Endometrial microvascular endothelial cells (primary cell): ENCODE data around the gene DVL2. TPM values are rescaled to one million over a fixed set of nuclear protein-coding genes. Genes with fewer than 3 reads are reported as not detected.

Experiments
- in situ Hi-C: cut with HindIII; loops from 2 replicates; pipeline ENCODE4 v1.10.0; 2017; ENCODE audit warnings: low sequenced_read_pairs, low pct_unique_long_range_greater_than_20kb; ENCODE audit errors: inconsistent ontology term
- total RNA-seq: library from RNA; depleted of rRNA; stranded (reverse); fragments of >200 nt; gene quantifications from one replicate; pipeline ENCODE4 v1.2.3, GENCODE V29; 2015; ENCODE audit errors: inconsistent ontology term

The DVL2 gene
- 31.8 TPM for total RNA-seq

GRCh38 chr17:7234083-7234951, at the start of gene DVL2:
TSS of gene DVL2 (minus strand) at chr17:7234517. CDS start at chr17:7234262, 255 bp downstream.
- in situ Hi-C loops = no loop called here

- in situ Hi-C loops = no loop called here
Observed at GRCh38 chr17:7283471-7284216, 49.3 kb upstream of the DVL2 start.

- in situ Hi-C loops = no loop called here
Observed at GRCh38 chr17:7282752-7283321, 48.5 kb upstream of the DVL2 start.

DNA sequence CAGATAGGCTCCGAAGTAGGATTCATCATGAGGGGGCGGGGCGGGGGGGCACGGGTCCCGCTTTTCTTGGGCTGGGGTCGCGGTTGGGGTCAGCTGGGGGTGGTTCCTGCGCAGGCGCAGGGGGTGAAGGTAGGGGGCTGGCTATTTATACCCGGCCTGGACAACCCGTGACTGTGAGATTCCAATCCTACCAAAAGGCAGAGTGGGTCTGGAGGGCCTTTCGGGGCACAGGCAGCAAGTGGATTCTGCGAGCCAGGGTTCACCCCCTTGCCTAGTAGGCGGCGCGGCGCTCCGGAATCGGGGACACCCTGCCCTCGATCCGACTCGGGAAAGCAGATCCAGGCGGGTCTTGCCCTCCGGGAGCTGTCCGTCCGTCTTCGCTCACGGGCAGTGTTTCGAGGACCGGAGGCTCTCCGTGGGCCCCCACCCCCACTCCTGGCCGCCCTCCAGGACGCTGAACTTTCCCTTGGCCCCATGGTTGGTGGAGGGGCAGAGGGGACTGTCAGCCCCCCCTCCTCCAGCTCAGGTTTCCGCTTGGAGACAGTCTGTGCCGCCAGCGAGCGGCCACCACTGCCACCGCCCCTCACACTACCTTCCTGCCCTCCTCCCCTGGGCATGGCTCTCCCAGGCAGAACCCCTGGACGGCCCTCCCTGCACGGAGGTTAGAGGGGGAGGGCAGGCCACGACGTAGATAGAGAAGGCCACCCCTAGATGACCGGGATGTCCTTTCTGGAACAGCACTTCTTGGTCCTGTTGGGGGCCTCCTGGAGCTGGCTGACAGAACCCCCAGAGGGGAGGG, 47.8 kb upstream of the DVL2 start:
- in situ Hi-C loops = no loop called here

GRCh38 chr17:7281074-7281952, 47.0 kb upstream of the DVL2 start, which contains the start of gene SLC2A4:
TSS of gene SLC2A4 (plus strand) at chr17:7281718. CDS start at chr17:7281935, 217 bp downstream.
- in situ Hi-C loops = no loop called here

- in situ Hi-C loops = no loop called here
Observed at GRCh38 chr17:7280519-7281073, 46.3 kb upstream of the DVL2 start.

- in situ Hi-C loops = no loop called here
Observed at GRCh38 chr17:7279448-7279847, 45.1 kb upstream of the DVL2 start.

GRCh38 chr17:7266784-7267183, 32.5 kb upstream of the DVL2 start:
- in situ Hi-C loops = no loop called here

- in situ Hi-C loops = no loop called here
Observed at GRCh38 chr17:7263801-7264078, 29.4 kb upstream of the DVL2 start.

GRCh38 chr17:7262935-7263800, 28.9 kb upstream of the DVL2 start:
- in situ Hi-C loops = no loop called here

DNA sequence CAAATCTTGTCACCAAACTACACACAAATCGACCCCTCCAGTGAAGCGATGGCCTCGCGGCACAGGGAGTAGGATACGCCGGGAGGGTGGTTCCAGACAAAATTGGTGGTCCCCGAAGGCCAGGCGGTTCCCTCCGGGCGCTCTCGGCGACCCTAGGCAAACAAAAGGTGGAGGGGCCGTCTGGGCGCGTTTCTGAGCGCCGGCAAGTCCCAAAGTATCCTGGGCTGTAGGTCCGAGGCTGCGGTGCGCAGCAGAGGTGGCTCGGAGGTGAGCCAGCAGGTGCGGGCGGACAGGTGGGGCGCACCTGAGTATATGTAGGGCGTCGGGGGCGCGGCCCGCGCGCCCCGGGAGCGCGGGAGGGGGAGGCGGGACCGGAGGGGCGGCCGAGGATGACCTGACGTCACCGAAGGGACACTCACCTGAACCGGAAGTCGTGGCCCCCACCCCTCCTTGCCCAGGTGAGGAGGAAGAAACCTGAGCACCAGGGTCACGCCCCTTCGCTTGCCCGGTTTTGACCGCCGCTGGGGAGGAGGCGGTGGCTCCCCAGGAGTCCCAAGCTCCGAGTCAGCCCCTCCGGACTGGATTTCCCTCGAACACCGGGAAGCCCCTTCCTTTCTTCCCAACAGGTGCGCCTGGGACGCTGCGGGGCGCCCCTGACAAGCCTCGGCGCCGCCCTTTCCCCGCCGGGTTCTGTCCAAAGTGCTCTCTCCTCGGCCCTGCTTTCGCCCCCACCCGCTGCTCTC, 28.0 kb upstream of the DVL2 start, which contains the start of gene CLDN7:
TSS of gene CLDN7 (minus strand) at position 287 of the 743 bp plus-strand sequence. CDS start 435 bp downstream, outside the sequence.
- in situ Hi-C loops = no loop called here

- in situ Hi-C loops = no loop called here
Observed at GRCh38 chr17:7261379-7262191, 27.3 kb upstream of the DVL2 start.

GRCh38 chr17:7260651-7261378, 26.5 kb upstream of the DVL2 start:
- in situ Hi-C loops = no loop called here

GRCh38 chr17:7260151-7260550, 25.8 kb upstream of the DVL2 start:
- in situ Hi-C loops = no loop called here

GRCh38 chr17:7259555-7259889, 25.2 kb upstream of the DVL2 start:
- in situ Hi-C loops = no loop called here
